Activated CD4-positive, CD25-positive, alpha-beta regulatory T cell (primary cell): ENCODE results near the gene CYP4F2.
A peak's percentile ranks its signal among the peaks of the same experiment; 100 is the strongest.
"Not testable (repeated sequence)": the region's sequence is repeated elsewhere in the genome, so short reads cannot be mapped to it uniquely, and the experiment has no call there.

ENCODE experiments used
- DNase-seq, 4 experiments: peaks; one replicate each; lab custom pipeline; 2025; lab: John Stamatoyannopoulos, UW

Gene CYP4F2

GRCh38 chr19:15846923-15847322, 51.0 kb downstream of the CYP4F2 start:
- DNase-seq: no peak

- DNase-seq: not testable (repeated sequence)
These were observed 54.0 kb downstream of the CYP4F2 start for GRCh38 chr19:15843894-15844222.

- no peak for DNase-seq
These were observed 54.5 kb downstream of the CYP4F2 start for GRCh38 chr19:15843203-15843893.

- no peak for DNase-seq
These were observed 55.9 kb downstream of the CYP4F2 start for GRCh38 chr19:15841875-15842569.

GRCh38 chr19:15840833-15841232, 57.0 kb downstream of the CYP4F2 start:
- no peak for DNase-seq

- DNase-seq: not testable (repeated sequence)
These were observed 58.0 kb downstream of the CYP4F2 start for GRCh38 chr19:15839888-15840287.

- no peak for DNase-seq
These were observed 59.5 kb downstream of the CYP4F2 start for GRCh38 chr19:15838351-15838750.

- no peak for DNase-seq
These were observed 60.6 kb downstream of the CYP4F2 start for GRCh38 chr19:15837221-15837731.

GRCh38 chr19:15836330-15837220, 61.3 kb downstream of the CYP4F2 start:
- DNase-seq: peak; percentile 85 to 93 (median 90)

GRCh38 chr19:15835565-15836329, 62.1 kb downstream of the CYP4F2 start:
- peak in 1 of 4 experiments; percentile 8 for DNase-seq

GRCh38 chr19:15834232-15834631, 63.6 kb downstream of the CYP4F2 start:
- not testable (repeated sequence) for DNase-seq

GRCh38 chr19:15831626-15832025, 66.2 kb downstream of the CYP4F2 start:
- no peak for DNase-seq

- no peak for DNase-seq
These were observed 68.1 kb downstream of the CYP4F2 start for GRCh38 chr19:15829786-15830185.

- DNase-seq: no peak
These were observed 68.6 kb downstream of the CYP4F2 start for GRCh38 chr19:15829306-15829698.

GRCh38 chr19:15828611-15829305, 69.1 kb downstream of the CYP4F2 start:
- DNase-seq: not testable (repeated sequence)

- no peak for DNase-seq
These were observed 69.7 kb downstream of the CYP4F2 start for GRCh38 chr19:15828121-15828610.
